NCI-H2196 treated with DMSO at 0.1 percent for 48 hours (cell line): Measurements from ENCODE around the gene STARD8.
"Not testable (repeated sequence)": the region's sequence is repeated elsewhere in the genome, so short reads cannot be mapped to it uniquely, and the experiment has no call there.

Experiments used
- DNase-seq: peaks from one replicate; lab custom pipeline; 2025; ENCODE audit not compliant: unreplicated experiment; lab: John Stamatoyannopoulos, UW

The STARD8 gene

DNA sequence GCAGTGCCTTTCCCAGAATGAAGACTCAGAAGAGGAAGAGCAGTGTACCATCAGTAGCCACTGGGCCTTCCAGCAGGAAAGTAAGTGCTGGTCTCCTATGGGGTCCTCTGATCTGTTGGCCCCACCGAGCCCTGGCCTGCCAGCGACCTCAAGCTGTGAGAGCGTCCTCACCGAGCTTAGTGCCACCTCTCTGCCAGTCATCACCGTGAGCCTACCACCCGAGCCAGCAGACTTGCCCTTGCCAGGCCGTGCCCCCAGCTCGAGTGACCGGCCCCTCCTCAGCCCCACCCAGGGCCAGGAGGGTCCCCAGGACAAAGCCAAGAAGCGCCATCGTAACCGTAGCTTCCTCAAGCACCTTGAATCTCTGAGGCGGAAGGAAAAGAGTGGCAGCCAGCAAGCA lies 69.7 kb downstream of the STARD8 start:
- no peak for DNase-seq

GRCh38 chrX:68717663-68718442 lies 70.4 kb downstream of the STARD8 start:
- no peak for DNase-seq

- DNase-seq = no peak
Measured at GRCh38 chrX:68718443-68718820, 71.0 kb downstream of the STARD8 start.

DNA sequence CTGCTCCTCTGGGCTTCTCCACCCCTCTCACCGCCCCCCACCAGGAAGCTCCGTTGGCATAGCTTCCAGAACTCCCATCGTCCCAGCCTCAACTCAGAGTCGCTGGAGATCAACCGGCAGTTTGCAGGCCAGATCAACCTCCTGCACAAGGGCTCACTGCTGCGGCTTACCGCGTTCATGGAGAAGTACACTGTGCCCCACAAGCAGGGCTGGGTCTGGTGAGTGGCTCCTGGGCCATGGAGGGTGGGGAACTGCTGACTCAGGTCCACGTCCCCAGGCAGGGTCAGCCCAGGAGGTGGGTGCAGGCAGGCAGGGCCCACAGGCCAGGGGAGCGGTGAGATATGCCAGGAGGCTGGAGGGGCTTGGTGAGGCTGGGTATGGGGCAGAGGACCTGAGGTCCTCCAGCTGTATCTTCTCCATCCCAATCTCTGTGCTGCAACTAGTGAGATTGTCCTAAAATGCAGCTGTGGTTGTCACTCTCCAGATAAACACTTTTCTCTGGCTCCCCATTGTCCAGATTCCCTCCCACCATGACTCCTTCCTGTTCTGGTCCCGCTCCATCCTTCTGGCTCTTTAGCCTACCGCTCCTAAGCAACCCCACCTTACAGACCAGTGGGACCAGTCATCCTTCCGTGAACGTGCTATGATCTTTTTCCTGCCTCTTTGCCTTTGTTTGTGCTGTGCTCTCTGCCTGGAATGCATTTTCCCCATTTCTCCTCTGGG lies 71.9 kb downstream of the STARD8 start:
- DNase-seq = no peak

GRCh38 chrX:68719904-68720614 lies 72.6 kb downstream of the STARD8 start:
- no peak for DNase-seq

DNA sequence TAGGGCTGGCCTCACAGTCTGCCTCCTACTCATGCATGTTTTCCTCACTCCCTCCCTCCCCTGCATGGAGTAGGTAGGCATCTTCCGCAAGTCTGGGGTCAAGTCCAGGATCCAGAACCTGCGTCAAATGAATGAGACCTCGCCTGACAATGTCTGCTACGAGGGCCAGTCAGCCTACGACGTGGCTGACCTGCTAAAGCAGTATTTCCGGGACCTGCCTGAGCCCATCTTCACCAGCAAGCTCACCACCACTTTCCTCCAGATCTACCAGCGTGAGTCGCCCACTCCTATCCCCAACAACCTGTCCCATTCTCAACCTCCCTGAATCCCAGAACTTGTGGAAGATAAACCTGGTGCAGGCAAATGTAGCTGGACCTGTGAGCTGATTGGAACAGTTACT lies 73.4 kb downstream of the STARD8 start:
- DNase-seq = no peak

GRCh38 chrX:68721546-68721945 lies 74.1 kb downstream of the STARD8 start:
- DNase-seq = no peak

GRCh38 chrX:68721991-68722860 lies 74.8 kb downstream of the STARD8 start:
- DNase-seq = no peak

DNA sequence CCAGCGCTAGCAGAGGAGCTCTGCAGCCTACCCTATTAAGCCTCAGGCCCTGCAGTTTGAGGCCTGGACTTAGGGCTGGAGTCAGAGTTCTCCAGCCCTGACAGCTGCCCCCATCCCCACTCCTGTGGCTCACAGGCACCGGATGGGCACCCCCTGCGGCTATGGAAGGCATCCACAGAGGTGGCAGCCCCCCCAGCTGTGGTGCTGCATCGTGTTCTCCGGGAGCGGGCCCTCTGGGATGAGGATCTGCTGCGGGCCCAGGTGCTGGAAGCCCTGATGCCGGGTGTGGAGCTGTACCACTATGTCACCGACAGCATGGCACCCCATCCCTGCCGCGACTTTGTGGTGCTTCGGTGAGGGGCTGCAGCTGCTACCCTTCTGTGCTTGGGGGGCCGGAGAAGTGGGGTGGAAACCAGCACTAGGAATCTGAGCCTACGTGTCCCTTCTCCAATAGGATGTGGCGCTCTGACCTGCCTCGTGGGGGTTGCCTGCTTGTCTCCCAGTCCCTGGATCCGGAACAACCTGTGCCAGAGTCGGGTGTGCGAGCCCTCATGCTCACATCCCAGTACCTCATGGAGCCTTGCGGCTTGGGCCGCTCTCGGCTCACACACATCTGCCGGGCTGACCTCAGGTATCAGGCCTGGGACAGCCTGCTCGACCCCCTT lies 76.2 kb downstream of the STARD8 start:
- no peak for DNase-seq

- no peak for DNase-seq
Measured at GRCh38 chrX:68724531-68725020, 77.1 kb downstream of the STARD8 start.

GRCh38 chrX:68725756-68726365 lies 78.4 kb downstream of the STARD8 start:
- DNase-seq = no peak

- no peak for DNase-seq
Measured at GRCh38 chrX:68726366-68726765, 78.9 kb downstream of the STARD8 start.

DNA sequence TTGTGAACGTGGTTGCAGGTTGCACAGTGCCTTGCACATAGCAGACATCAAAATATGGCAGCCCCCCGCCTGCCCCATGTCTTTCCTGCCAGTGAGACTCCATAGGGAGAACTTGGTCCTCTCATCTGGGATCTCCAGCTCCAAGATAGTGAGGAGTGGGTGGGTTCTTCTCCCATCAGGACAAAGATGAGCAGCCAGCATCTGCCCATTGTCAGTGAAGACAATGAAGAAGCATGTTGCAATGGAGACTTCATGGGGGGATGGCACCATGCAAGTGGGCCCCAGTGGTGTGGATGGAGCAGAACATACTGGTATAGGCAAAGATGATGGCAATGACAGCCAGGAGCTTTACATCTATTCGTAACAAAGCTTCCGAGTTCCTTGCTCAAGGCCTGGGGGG lies 80.2 kb downstream of the STARD8 start:
- no peak for DNase-seq

DNA sequence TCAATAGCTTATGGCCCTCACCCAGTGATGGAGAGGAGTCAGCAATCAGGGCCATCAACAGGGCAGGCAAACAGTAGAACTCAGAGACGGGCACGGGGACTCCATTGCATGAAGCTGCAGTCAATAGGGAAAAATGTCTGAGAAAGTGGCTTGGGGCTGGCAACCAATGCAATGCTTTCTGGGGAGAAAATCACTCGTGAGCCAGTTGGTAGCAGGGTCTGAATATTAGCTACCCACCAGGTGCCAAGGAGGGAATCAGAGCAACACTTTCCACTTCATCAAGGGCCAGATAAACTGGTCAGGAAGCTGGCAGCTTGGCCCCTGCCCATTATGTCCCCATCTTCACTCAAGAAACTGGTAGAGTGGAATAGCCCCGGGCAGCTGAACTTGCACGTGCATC lies 80.7 kb downstream of the STARD8 start:
- DNase-seq = no peak

GRCh38 chrX:68731254-68731653 lies 83.8 kb downstream of the STARD8 start:
- no peak for DNase-seq

GRCh38 chrX:68732906-68733493 lies 85.5 kb downstream of the STARD8 start:
- no peak for DNase-seq

DNA sequence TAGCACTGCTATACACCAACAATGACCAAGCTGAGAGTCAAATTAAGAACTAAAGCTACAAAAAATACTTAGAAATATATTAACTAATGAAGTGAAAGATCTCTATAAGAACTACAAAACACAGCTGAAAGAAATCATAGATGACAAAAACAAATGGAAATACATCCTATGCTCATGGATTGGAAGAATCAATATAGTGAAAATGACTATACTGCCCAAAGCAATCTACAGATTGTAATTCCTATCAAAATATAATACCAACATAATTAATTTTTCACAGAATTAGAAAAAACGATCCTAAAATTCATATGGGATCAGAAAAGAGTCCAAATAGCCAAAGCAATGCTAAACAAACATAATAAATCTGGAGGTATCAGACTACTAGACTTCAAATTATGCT lies 87.8 kb downstream of the STARD8 start:
- no peak for DNase-seq

- not testable (repeated sequence) for DNase-seq
Measured at GRCh38 chrX:68741864-68742263, 94.4 kb downstream of the STARD8 start.

- DNase-seq = no peak
Measured at GRCh38 chrX:68743754-68744153, 96.3 kb downstream of the STARD8 start.

DNA sequence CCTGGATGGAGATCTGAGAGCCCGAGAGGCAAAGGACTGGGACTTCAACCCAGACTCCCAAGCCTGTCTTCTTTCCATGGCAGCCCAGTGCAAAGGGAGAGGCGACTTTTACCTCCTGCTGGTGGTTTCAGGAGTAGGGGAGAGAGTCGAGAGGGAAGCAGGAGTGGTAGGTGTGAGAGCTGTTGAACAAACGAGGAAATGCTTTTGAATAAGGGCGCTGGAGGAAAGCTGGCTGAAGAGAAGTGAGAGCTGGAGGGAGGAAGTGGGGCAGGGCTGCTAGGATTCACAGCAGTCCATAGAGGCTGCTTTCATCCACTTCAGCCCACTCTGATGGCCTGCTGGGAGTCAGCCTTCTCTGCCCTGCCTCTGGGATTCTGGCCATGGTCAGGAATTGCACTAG lies 99.5 kb downstream of the STARD8 start:
- DNase-seq = no peak
